Ovary (tissue), 9 donors: Measurements from ENCODE around the gene CTIF. TPM values are rescaled to one million over a fixed set of nuclear protein-coding genes. Genes with fewer than 3 reads are reported as not detected.

Source experiments
- DNase-seq, 5 donors: peaks; one replicate each; pipeline ENCODE4 v3.0.0-alpha.2; 2019 to 2020
- H3K27ac ChIP-seq, 2 donors: fragments of 200-600 bp; one replicate each; pipeline versions ENCODE4 v1.5.1 to v1.8.0; 2019 to 2022
- H3K27me3 ChIP-seq: fragments of 200-600 bp; one replicate; pipeline ENCODE4 v1.8.0; 2022
- H3K36me3 ChIP-seq: fragments of 200-600 bp; sonication (generic); one replicate; pipeline ENCODE4 v1.5.1; 2019
- H3K4me1 ChIP-seq: one replicate; pipeline ENCODE4 v1.8.1; 2013; ENCODE audit warnings: mild to moderate bottlenecking, moderate library complexity; ENCODE audit not compliant: insufficient read depth
- H3K4me3 ChIP-seq: fragments of 200-600 bp; sonication (generic); one replicate; pipeline ENCODE4 v1.5.1; 2017
- H3K9me3 ChIP-seq, 2 donors: fragments of 200-600 bp in 1 of 2; sonication (generic) in 1 of 2; one replicate each; pipeline versions ENCODE4 v1.5.1 to v1.8.1; 2013 to 2019; ENCODE audit warnings: mild to moderate bottlenecking in 1 of 2, moderate library complexity in 1 of 2
- EP300 ChIP-seq: sonication (generic); formaldehyde crosslinking; IDR thresholded peaks from one replicate; pipeline ENCODE4 v1.6.1; 2017; ENCODE audit warnings: antibody characterized with exemption
- POLR2A ChIP-seq: fragments of 450-650 bp; IDR thresholded peaks from one replicate; pipeline ENCODE4 v1.6.1; 2017; ENCODE audit warnings: antibody characterized with exemption, mild to moderate bottlenecking, moderate library complexity
- WGBS, 3 donors: extraction: QIAGEN DNeasy Blood & Tissue Kit in 1 of 3; methylation state at CpG; one replicate each; pipeline versions ENCODE4 v1.1.5 to v1.1.7; 2013 to 2017; 5-methylcytosine and 5-hydroxymethylcytosine counted together
- intact Hi-C, 4 donors: fragments of 100-400 bp; cut with DNase I; formaldehyde crosslinking; loops; one replicate each; pipeline versions ENCODE4 v1.11.0 to v1.15.1; 2022 to 2023
- polyA plus RNA-seq, 2 donors: library from polyadenylated mRNA; stranded (reverse); fragments of 200-250 nt in 1 of 2; fragments of 350-450 nt in 1 of 2; fragmentation: Illumina TruSeq in 1 of 2; extraction: RNeasy Lipid Tissue Mini Kit (QIAGEN cat#74804) in 1 of 2; gene quantifications; one replicate each; pipeline ENCODE4 v1.2.3, GENCODE V29; 2013 to 2014
- total RNA-seq, 7 donors: library from RNA; depleted of rRNA in 2 of 7; stranded (reverse); fragments of >200 nt in 2 of 7; fragmentation: NEBNext Ultra II Directional in 3 of 7; extraction: Animal tissue kit (Norgen Biotek cat#: 25700) in 3 of 7; gene quantifications; one replicate each; pipeline versions ENCODE4 v1.1.0 to v1.2.4, GENCODE V29; 2016 to 2023
- TF ChIP-seq, protein P1 (sequence below), 3 donors: fragments of 450-650 bp in 2 of 3; fragments of 200-600 bp in 1 of 3; IDR thresholded peaks; one replicate each; pipeline versions ENCODE4 v1.5.1 to v1.8.0; 2016 to 2022; ENCODE audit warnings: antibody characterized with exemption in 3 of 3, mild to moderate bottlenecking in 1 of 3
- donor health status: DM: no; HTN: no; CAD: no; lungs with moderate emphysema.
- donor health status: DM: no; HTN: no; CAD: no.
- donor health status: Bipolar disorder and iron deficiency.
- donor health status: DM: yes; HTN: yes; CAD: no.
- donor health status: DM: no; HTN: no; CAD: no.
- donor health status: DM: yes; HTN: yes; CAD: no.

The CTIF gene
- total and polyA plus RNA-seq, 9 donors = 18.5 to 94.1 (median 75.2) TPM

GRCh38 chr18:48567388-48567787, 28.6 kb downstream of the CTIF start:
- no peak for TF ChIP-seq POLR2A
- TF ChIP-seq, protein P1, sequence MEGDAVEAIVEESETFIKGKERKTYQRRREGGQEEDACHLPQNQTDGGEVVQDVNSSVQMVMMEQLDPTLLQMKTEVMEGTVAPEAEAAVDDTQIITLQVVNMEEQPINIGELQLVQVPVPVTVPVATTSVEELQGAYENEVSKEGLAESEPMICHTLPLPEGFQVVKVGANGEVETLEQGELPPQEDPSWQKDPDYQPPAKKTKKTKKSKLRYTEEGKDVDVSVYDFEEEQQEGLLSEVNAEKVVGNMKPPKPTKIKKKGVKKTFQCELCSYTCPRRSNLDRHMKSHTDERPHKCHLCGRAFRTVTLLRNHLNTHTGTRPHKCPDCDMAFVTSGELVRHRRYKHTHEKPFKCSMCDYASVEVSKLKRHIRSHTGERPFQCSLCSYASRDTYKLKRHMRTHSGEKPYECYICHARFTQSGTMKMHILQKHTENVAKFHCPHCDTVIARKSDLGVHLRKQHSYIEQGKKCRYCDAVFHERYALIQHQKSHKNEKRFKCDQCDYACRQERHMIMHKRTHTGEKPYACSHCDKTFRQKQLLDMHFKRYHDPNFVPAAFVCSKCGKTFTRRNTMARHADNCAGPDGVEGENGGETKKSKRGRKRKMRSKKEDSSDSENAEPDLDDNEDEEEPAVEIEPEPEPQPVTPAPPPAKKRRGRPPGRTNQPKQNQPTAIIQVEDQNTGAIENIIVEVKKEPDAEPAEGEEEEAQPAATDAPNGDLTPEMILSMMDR (IDR thresholded peaks at IDR 0.05) = no peak
- TF ChIP-seq EP300 = no peak
- Histone ChIP-seq H3K4me1 (peaks cover 5% of the 10 kb centered on the region), H3K36me3 (no peaks in the 10 kb centered on the region), H3K27me3 (no peaks in the 10 kb centered on the region), H3K4me3 (no peak overlapping the region), H3K9me3 (no peaks in the 10 kb centered on the region), H3K27ac (no peak overlapping the region)
- intact Hi-C loops = no loop called here
- WGBS, 3 donors = 88 to 93% (median 92%) methylated on average over 3 of the region's 3 CpGs
- DNase-seq = no peak

- TF ChIP-seq POLR2A = no peak
- TF ChIP-seq EP300 = no peak
- TF ChIP-seq, protein P1 (IDR thresholded peaks at IDR 0.05) = no peak
- intact Hi-C loops = no loop called here
- Histone ChIP-seq H3K4me1 (peaks cover 5% of the 10 kb centered on the region), H3K27me3 (no peaks in the 10 kb centered on the region), H3K36me3 (no peaks in the 10 kb centered on the region), H3K27ac (no peak overlapping the region), H3K9me3 (no peaks in the 10 kb centered on the region), H3K4me3 (no peak overlapping the region)
- no peak for DNase-seq
- 87 to 92% (median 89%) methylated on average over 9 of the region's 9 CpGs for WGBS, 3 donors
These were observed 30.5 kb downstream of the CTIF start for GRCh38 chr18:48569139-48569914.

DNA sequence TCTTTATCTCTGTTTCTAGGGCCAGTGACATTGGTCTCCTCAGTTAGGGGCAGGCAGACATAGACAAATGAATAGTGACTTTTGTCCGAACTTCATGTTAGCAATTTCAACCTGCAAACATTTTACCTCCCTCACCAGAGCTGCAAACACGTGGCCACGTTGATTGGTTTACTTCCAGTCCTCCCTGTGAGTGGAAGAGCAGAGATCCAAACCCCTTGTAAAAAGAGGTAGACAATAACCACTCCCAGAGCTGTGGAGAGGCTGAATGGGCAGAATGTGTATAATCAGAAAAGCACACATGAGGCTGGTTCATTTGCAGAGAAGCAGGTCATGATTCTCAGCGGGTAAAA, 31.1 kb downstream of the CTIF start:
- no peaks in the 10 kb centered on the region for H3K36me3 ChIP-seq
- intact Hi-C loops = no loop called here

DNA sequence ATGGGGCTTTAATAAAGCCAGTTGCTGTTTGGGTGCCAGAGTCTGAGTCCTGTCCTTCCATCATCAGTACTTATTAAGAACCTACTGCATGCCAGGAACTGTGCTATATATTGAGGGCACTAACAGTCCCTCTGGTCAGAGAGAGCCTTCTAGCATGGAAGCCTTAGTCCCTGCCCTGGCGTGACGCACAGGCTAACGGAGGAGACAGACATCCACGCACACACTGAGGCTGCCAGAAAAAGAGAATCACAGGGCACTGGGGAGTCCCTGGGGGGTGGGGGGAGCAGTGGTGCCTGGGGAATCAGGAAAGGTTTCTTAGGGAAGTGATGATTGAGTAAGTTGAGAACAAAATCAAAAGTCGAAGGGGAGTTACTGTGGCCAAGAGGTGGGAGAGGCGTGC, 31.5 kb downstream of the CTIF start:
- intact Hi-C loops = no loop called here
- no peaks in the 10 kb centered on the region for H3K9me3 ChIP-seq
- TF ChIP-seq EP300 = no peak
- TF ChIP-seq, protein P1 (IDR thresholded peaks at IDR 0.05) = no peak
- TF ChIP-seq POLR2A = no peak
- H3K4me3 ChIP-seq = no peak overlapping the region
- no peaks in the 10 kb centered on the region for H3K27me3 ChIP-seq
- peaks cover 5% of the 10 kb centered on the region for H3K4me1 ChIP-seq
- no peak overlapping the region for H3K27ac ChIP-seq
- WGBS, 3 donors = 88 to 93% (median 91%) methylated on average over 6 of the region's 6 CpGs
- no peak for DNase-seq
- H3K36me3 ChIP-seq = no peaks in the 10 kb centered on the region

More for the DNA sequence above, 31.1 kb downstream of the CTIF start:
- H3K27me3 ChIP-seq = no peaks in the 10 kb centered on the region
- 79 to 86% (median 82%) methylated on average over 4 of the region's 4 CpGs for WGBS, 3 donors
- no peak overlapping the region for H3K4me3 ChIP-seq
- DNase-seq = no peak
- no peak overlapping the region for H3K27ac ChIP-seq
- H3K4me1 ChIP-seq = peaks cover 5% of the 10 kb centered on the region
- TF ChIP-seq, protein P1 (IDR thresholded peaks at IDR 0.05) = no peak
- TF ChIP-seq EP300 (no peak), POLR2A (no peak)
- H3K9me3 ChIP-seq = no peaks in the 10 kb centered on the region
